AG08396 (cell line): ENCODE results near the gene AGR3.

ENCODE experiments used
- DNase-seq: peaks from one replicate; pipeline ENCODE4 v3.0.0; 2012; ENCODE audit warnings: low spot score, mixed read lengths

The AGR3 gene

DNA sequence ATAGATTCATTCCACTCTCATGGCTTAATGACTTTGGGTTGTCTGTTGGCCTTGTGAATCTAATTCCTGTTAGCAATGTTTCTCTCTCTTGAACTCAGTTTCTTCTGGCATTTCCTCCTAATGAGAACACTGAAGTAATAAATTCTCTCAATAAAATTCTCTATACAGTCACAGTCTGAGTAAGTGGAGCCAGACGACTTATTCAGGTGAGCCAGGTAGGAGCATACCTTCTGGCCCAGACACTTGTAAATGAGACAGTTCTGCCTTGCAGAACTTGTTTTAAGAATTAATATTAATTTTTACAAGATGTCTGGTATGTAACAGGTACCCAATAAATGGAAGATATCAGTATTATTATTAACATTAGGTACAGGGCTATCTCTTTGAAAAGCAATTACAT lies 48.4 kb downstream of the AGR3 start:
- no peak for DNase-seq

DNA sequence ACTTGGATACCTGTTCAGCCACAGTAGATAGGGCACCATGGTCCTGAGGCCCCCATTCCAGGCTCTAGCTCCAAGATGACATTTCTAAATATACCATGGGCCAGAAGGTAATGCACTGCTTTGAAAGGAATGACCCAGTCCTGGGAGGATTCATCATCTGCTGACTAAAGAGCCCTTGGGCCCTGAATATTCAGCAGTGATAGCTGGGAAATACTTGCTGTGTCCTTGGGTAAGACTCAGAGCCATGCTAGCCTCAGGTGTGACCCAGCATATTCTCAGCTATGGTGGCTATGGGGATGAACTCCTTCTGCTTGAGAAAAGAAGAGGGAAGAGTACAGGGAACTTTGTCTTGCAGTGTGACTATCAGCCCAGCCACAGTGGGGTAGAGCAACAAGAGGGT lies 55.7 kb downstream of the AGR3 start:
- DNase-seq = no peak

DNA sequence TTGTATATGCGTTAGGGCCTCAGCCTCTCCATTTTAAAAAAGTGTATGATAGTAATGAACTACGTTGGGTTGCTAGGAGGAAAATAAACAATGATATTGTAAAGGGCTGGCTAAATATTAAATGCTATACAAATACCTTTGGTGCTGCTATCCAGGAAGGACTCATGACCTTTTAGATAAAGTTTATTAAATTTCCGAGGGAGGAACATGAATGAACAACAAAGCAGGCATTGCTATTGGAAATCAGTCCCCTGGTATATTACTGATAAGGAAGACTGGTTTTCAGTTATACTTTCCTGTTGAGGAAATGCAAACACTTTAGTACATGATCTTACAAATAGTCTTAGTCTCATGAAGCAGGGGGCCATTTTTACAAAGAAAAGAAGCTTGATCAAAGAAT lies 59.8 kb downstream of the AGR3 start:
- no peak for DNase-seq

DNA sequence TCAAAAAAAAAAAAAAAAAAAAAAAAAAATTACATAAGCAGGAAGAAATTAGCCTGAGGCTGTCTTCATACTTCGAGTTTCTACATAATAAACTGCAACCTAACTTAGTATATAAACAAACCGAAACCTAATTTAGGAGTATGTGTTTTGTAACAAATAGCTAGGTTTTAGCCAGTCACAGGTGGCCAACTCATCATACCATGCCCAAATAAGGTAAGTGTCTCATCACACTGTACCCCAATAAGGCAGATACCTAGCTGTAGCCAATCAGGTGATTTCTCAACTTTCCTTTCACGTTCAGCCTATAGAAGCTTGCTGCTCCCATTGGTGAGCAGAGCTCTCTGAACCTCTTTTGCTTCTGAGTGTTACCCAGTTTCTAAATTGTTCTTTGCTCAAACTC lies 63.1 kb downstream of the AGR3 start:
- DNase-seq = no peak

DNA sequence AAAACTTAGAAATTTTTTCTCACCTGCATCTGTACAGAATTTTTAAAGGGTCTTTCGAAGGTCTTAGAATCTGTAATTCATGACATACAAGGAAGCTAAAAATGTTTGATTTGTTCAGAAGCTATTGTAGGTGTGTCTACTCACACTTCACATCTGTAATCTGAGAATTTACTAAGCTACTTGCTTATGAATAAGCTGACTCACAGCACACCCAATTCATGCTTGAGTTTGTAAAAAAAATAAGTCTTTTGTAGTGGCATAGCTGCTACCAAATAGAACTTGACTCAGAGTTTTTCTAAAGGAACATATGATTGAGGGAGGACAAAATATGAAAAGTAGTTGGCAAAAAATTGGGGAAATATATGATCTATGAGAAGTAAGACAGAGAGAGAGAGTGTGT lies 64.2 kb downstream of the AGR3 start:
- DNase-seq = no peak

DNA sequence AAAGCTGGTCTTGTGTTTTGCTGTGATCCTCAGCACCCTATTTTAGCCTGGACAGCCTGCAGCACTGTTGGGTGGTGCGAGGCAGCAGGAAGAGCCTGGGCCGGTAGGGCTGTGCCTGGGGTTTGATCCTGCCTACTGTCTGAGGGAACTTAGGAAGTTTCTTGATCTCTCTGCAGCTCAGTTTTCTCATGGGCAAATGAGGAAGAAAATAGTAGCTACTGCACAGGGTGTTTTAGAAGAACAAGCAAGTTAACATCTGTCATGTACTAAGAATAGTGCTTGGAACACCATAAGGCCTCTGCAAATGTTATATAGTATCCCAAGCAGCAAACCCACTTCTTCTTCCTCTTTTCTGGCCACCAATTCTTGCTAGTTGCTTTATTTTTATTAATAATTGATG lies 65.0 kb downstream of the AGR3 start:
- no peak for DNase-seq

DNA sequence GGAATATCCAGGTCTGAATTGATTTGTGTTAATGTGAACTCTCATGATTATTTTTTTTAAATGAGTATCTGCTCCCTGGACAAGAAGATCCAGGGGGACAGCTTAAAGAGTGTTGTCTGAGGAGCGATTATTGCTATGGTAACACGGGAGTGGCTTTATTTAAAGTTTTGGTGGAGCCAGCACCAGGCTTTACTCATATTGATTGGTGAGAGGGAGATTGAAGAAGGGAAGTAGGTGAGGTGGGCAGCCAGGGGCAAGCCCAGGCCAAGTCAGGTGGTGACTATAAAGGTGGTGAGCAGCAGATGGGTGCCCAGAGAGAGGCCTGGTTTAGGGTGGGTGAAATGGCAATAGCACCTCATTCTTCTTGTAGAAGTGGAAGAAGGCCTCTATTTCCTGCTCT lies 66.8 kb downstream of the AGR3 start:
- no peak for DNase-seq

DNA sequence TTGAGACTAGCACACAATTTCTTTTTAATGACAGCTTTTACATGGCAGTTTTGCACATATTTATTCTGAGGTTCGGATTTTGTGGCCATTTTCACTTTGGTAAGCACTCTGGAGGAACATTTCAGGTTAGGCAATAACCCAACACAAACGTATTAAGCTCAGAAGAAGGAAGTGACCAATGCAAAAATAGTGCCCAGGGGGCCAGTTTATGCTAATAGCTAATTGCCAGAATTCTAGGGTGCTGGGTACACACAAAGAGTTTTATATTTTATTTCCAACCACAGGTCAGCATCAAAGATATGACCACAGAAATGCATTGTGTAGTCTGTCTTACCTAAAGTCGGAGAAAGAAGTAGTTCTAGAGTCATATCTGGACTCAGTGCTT lies 68.6 kb downstream of the AGR3 start:
- no peak for DNase-seq

DNA sequence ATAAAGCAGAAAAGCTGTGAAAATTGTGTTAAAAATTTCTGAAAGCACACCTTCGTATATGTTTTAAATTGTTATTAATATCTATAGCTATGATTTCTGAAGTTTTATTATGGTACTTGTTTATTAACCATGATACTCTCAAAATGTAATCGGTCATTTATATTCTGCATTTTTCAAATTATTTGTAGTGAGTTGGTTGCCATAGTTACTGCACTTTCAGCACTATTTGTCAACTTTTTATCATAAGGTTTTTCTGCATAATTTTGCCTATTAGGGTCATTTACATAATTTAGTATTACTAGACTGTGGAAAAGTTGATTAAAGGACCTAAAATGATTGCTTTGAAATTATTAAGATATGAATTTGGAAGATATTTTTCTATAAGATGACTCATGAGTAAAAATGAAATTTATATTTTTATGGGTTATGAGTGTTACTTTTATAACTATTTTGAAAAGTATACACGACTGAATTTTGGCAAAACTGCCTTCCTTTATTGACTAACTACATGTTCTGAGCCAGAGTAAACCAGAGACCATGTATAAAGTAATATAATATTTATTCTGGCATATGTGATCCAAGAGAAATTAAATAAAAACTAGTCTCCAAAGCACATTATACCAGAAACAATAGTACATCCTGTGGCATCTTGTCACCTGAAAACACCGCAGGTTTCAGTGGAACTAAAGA lies 69.1 kb downstream of the AGR3 start:
- DNase-seq = no peak

DNA sequence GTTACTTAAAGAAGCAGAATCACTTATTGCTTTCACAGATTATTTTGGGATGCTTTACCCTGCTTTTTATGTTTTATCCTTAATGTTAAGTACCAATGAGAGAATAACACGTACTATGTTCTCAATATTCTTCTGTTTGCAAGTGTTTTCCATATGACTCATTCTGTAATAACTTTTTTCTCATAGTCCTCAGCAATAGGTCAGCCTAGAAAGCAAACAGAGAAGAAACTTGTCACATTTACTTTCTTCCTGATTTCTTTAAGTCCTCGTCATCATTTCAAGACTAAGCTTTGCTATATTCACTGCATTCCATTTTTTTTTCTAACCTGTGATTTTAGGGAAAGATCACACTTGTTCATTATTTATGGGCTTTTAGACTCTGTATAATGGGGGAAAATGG lies 70.2 kb downstream of the AGR3 start:
- peak; percentile 31 for DNase-seq

DNA sequence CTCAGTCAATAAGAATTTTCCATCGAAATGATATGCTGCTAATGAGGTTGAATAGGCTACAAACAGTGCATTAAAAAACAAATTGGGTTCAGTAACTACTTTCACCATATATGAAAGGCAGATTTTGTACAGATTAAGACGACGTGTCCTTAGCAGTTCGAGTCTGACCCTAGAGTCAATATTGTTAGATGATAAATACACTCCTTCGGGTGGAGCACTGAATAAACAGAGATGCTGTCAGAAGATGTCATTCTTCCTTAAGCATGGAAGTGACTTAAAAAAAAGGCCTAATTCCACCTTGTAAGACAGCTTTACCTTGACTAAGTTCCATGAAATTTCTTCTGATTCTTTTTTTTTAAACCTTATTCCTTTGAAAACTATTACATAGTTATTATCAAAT lies 71.2 kb downstream of the AGR3 start:
- no peak for DNase-seq

DNA sequence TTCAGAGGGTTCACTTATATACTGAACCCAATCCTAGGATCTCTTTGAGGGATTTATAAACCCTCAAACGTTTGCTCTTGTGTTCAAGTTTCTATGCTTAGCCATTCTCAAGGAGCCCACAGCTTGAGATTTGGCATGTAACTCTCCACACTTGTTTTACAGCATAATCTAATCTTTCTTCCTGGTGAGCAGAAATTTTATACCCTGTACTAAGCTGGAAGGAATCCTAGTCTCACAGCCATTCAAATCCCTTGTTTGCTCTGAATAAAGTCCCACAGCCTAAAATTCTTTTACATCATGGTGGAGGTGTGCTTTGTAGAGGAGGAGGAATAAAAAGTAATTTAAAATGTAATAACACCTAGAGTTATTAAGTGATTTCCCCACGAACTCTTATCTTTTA lies 71.7 kb downstream of the AGR3 start:
- DNase-seq = no peak
